Measurements from ENCODE around the gene ZNF837. TPM values are rescaled to one million over a fixed set of nuclear protein-coding genes. Genes with fewer than 3 reads are reported as not detected.

The ZNF837 gene
- polyA plus RNA-seq, 1 donor = 1.6 TPM

DNA sequence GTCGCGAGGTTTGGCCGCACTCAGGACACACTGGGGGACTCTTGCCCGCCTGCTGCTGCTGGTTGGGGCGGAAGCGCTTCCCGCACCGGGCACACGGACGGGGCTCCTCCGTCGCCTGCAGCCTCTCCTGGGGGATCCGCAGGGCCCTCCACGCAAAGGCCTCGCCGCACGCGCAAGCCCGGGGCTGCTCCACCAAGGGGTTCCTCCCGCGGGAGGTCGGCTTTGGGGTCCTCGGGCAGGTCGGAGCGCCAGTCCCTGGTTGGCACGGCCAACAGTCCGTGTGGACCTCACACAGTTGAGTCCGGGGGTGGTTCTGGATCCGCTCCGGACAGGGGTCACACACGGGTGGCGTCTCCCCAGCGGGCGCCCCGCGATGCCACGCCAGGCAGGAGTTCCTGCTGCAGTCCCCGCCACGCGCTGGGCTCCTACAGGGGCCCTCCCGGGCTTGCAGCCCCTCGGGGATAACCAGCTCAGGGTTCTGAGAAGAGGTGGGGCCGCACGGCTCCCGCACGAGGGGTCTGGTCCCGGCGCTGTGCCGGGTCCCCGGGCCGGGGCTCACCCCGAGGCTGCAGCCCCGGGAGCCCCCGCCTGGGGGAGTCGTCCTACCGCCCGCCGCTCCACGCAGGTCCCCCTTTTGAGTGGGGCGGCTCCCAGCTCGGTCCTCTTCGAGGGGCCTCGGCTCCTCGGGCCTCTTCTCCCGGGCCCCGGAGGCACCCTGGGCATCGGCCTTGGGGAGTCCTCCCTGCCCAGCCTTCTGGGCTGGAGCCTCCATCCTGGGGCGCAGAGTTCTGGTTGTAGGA, 12.1 kb downstream of the ZNF837 start:
- DNase-seq = no peak

DNA sequence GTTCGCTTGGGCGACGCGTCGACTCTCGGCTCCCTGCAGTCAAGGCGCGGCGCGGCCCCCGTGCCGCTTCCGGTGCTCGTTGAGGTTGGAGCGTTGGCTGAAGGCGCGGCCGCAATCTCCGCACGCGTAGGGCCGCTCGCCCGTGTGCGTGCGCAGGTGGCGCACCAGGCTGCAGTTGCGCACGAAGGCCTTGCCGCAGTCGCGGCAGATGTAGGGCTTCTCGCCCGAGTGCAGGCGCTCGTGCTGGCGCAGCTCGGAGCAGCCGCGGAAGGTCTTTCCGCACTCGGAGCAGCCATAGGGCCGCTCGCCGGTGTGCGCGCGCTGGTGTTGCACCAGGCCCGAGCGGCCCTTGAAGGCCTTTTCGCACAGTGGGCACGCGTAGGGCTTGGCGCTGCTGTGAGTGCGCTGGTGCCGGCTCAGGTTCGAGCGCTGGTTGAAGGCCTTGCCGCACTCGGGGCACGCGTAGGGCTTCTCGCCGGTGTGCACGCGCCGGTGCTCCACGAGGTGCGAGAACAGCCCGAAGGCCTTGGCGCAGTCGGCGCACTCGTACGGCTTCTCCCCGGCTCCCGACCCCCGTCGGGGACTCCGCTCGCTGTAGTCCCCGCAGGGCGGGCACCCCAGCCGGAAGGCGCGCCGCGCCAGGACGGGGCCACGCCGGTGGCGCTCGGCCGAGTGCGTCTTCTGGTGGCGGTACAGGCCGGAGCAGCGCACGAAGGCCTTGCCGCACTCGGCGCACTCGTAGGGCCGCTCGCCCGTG, 13.0 kb downstream of the ZNF837 start:
- DNase-seq = no peak

DNA sequence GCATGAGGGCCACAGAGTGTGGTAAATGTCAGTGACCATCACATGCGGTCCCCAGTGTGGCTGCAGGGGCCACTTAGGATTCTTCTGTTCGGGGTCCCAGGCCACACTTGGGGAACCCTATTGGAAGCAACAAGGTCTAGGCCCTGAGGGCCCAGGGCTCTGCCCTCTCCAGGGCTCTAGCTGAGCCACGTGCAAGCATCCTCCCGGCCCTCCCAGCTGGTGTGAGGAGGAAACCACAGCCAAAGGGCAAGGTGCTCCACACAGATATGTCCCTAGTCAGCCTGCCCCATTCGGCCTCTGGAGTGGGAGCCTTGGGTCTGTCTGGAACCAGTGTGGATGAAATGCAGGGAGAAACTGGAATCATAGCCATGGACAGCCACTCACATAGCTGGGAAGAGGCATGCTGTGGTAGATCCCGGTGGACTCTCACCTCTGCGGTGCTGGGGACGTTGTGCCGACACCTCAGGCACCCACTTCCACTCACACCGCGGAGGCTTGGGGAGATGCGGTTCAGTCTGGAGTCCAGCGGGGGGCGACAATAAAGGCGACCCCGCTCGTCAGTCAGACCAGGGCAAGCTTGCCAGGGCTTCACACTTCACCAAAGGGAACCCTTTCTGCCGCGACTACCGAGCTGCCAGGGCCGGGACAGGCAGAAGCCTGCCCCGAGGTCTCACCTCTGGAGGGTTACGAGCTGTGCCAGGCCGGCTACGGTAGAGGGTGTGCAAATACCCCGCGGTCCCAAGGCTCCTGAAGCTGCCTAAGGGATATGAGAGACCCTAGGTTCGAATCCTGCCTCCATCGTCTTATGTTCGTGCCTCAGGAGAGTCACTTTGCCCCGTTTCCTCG, 14.0 kb downstream of the ZNF837 start:
- DNase-seq = no peak

DNA sequence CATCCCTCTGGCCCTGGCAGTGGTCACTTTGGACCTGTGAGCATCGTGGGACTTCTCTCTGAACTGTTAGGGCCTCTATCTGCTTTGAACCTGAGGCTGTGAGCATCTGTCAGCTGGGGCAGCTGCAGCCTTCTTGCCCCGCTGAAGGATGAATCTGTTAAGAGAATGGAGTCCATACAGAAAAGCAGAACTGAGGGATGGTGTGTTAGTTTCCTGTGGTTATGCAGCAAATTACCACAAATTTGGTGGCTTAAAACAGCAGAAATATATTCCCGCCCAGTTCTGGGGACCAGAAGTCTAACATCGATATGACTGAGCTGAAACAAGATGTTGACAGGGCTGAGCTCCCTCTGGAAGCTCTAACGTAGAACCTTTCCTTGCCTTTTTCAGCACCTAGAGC, 16.7 kb downstream of the ZNF837 start:
- DNase-seq = no peak

DNA sequence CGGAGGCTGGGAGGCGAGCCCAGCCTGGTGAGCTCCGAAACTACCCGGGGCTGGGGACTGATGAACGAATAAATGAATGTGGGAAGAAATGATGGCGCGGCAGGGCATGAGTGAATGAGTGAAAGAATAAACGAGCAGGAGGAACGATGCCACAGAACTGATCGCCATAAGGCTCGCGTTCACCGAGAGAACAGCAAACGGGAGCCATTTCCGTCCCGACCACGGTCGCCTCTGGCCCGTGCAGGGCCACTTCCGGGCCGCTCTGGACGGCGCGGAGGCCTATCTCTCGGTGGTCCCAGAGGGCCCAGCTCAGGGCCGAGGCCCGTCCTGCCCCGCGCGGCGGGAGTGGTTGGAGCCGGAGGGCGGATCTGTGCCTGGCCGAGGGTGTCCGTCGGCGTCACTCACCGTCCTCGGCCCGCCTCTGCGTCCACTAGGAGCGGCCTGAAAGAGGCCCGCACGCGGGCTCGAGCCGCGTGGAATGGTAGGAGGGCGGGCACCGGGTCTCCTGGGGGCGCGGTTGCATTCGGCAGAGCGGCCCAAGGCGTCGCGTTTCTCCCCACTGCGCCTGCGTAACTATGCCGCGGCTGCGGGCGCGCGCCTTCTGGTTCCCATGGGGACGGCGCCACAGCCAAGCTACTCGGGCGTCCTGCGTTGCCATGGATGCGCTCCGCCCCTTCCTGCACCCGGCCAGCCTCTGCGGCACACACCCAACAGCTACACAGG, 18.4 kb downstream of the ZNF837 start, which contains the start of gene ZNF497:
ZNF497 (minus strand) TSS at position 480 of the 723 bp plus-strand sequence. CDS start 5,116 bp downstream, outside the sequence.
- peak; percentile 96 for DNase-seq

DNA sequence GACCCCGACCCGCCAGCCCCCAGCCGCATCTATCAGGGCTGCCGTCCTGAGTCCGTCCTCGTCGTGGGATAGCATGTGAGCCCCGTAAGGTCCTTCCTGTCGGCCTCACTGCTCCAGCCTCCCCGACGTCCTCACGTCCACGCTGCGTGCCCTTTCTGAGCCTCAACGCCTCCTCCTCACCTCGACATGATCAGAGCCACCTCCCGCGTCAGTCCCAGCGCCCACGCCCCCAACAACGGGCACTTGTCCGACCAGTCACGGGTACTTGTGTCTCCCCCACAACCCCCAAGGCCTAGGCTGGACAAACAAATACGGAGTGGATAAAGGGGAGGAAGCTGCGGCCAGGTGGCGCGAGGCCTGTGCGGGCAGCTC, 18.9 kb downstream of the ZNF837 start:
- DNase-seq = no peak

DNA sequence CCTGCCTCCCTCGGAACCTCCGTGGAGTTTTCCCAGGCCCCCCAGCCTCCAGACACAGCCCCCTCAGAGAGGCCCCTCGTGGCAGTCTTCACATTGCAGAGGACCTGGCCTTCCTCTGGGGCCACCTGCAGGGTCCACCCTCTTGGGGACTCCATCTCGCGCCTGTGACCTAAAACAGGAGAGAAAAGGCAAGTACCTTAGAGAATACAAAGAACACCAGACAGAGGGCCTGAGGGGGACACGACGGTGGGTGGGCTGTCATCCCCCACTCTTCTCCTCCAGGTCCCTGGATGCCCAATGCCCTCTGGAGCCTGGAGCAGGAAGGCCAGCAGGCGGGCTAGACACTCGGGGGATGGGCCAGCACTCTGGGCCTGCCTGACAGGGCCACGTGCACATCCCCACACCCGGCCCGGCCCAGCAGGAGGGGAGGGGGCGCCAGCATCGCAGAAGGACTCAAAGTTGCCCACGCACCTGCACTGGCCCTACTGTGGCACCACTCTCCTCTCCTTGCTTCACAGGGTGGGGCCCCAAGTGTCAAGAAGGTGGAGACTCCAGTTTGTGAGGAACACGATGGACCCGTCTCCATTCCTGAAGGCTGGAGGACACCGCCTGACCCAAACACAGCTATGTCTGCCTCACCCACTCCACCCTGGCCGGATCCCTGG, 23.2 kb downstream of the ZNF837 start:
- no peak for DNase-seq

DNA sequence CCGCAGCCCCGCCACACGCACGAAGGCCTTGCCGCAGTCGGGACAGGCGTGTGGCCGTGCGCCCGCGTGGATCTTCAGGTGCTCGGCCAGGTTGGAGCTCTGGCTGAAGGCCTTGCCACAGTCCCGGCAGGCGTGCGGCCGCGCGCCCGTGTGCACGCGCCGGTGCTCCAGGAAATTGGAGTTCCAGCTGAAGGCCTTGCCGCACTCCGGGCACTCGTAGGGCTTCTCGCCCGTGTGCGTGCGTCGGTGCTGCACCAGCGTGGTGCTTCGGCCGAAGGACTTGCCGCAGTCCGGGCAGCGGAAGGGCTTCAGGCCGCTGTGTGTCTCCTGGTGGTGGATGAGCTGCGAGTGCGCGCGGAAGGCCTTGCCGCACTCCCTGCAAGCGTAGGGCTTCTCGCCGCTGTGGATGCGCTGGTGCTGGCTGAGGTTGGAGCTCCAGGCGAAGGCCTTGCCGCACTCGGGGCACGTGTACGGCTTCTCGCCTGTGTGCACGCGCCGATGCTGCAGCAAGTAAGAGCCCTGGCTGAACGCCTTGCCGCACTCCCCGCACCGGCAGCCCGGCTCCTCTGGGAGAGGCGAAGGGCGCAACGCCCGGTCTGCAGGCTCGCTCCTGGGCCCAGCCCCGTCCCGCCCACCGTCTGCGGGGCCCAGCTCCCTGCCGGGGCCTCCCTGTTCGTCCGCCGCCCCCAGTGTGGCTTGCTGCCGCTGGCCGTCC, 23.9 kb downstream of the ZNF837 start:
- DNase-seq = no peak

DNA sequence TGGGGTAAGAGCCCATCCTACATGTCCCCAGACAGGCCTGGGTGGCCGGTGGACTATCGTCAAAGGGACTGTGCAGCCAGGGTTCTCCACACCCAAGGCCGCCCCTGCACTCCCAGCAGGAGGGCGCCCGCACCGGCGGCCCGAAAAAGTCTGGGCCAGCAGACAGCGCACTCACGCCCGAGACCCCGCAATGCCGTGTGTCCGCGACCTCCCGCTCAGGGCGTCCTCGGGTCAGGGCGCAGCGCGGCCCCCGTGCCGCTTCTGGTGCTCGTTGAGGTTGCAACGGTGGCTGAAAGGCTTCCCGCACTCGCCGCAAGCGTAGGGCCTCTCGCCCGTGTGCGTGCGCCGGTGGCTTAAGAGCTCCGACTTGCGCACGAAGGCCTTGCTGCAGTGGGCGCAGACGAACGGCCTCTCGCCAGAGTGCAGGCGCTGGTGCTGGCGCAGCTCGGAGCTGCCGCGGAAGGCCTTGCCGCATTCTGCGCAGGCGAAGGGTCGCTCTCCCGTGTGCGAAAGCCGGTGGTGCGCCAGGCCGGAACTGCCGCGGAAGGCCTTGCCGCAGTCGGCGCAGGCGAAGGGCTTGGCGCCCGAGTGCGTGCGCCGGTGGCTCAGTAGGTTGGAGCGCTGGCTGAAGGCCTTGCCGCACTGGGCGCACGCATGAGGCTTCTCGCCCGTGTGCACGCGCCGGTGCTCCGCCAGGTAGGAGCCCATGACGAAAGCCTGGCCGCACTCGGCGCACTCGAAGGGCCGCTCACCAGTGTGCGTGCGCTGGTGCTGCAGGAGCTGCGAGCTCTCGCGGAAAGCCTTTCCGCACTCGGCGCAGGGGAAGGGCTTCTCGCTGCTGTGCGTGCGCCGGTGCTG, 24.7 kb downstream of the ZNF837 start:
- DNase-seq = peak; percentile 39

DNA sequence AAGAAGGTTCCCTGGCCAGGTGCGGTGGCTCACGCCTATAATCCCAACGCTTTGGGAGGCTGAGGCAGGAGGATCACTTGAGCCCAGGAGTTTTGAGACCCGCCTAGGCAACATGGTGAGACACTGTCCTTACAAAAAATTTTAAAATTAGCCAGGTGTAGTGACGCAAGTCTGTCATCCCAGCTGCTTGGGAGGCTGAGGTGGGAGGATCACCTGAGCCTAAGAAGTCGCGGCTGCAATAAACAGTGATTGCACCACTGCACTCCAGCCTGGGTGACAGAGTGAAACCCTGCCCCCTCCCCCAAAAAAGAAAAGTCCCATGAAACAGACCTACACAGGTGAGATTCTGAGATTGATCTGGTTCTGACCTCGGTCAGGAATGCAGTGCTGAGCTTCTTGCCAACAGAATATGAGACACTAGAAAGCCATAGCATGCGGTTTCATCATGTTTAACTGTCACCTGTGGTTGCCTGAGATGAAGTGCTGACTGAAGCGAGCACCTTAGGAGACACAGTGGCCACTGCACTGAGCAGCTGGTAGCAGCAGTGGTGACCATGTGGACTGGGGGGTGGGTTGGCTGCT, 25.5 kb downstream of the ZNF837 start:
- DNase-seq = no peak

DNA sequence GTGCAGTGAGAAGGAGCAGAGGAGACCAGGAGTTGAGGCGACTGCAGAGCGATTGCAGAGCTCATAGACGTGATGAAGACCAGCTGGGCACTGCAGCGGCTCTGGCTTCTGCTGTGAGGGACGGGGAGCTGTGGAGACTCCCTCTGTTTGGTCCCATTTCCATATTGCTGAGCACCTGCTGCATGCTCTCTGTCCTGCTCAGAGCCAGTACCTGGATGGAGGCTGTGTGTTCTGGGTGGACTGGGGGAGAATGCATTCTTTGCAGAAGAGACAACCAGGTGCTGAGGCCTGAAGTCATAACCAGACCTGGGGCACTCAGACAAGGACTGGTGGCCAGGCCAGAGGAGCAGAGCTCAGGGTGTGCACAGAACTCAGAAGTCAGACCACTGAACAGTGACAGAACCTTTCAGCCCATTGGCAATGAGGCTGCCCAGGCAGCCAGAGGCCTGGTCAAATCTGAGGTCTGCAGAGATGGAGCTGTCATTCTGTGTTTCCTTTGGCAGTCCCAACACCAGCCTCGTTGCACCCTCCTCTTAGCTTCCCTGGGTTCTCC, 26.3 kb downstream of the ZNF837 start:
- no peak for DNase-seq

DNA sequence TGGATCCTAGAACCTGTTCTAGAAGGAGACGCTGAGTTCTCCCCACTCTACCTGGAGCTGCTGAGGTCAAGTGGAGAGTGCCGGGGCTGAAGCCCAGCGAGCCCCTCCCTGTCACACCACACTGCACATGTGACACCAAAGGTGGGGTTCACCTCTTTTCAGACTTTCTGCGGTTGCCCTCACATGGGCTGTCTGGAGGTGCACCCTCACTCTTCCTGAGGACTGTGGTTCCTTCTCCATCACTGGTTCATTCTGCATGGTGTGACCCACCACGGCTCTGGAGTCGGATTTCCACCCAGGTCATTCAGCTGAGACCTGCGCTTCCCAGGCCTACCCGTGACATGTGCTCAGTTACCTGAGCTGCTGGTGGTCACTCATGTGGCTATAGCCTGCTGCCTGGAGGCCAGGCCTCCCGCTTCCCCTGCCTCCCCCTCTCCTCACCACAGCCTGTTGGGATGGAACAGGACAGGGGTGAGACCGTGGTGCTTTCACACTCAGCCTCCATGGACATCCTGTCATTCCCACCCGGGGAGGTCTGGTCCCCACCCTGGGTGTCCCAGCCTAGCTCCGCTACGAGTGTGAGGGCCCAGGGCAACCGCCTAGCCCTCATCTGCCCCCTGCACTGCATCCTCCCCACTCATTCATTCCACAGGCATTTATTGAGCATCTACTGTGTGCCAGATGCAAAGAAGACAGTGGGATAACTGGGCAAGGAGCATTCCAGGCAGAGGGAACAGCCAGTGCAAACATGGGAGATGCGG, 26.9 kb downstream of the ZNF837 start:
- no peak for DNase-seq

DNA sequence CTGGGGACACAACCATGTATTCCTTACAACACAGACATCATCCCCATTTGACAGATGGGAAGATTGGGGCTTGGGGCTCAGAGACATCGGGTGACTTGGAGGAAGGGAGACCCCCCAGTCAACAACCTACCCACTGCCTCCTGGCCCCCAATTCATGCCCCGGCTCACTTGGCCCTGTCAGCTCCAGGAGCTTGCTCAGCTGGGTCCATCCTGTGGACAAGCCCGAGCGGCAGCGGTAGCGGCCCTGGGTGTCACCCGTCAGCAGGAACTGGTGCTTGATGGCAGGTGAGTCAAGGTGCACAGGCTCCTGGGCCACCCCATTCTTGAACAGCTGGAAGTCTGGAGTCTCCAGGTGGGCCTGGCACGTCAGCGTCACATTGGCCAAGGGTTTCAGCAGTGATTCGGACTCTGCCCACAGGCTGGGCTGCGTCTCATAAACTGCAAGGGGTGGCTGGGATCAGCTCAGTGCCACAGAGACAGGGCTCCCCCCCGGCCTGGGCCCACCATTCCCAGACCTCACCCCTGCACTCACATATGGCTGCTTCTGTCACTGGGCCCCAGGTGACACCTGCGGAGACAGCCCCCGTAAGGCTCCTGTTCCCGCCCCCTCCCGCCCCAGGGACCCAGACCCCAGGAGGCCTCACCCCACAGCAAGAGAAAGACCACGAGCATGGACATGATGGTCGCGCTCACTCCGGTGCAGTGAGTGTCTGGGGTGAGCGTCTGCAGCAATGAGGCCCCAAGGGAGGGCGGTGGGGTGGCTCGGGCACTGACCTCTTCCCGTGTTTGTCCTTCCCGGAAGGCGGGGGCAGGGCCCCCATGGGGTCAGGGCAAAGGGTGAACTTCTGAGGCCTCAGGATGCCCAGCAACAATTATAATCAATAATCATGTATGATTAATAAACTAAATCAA, 27.8 kb downstream of the ZNF837 start, which contains the start of gene A1BG:
A1BG (minus strand) TSS at position 733 of the 912 bp plus-strand sequence; CDS start at position 678, 55 bp downstream.
- no peak for DNase-seq

DNA sequence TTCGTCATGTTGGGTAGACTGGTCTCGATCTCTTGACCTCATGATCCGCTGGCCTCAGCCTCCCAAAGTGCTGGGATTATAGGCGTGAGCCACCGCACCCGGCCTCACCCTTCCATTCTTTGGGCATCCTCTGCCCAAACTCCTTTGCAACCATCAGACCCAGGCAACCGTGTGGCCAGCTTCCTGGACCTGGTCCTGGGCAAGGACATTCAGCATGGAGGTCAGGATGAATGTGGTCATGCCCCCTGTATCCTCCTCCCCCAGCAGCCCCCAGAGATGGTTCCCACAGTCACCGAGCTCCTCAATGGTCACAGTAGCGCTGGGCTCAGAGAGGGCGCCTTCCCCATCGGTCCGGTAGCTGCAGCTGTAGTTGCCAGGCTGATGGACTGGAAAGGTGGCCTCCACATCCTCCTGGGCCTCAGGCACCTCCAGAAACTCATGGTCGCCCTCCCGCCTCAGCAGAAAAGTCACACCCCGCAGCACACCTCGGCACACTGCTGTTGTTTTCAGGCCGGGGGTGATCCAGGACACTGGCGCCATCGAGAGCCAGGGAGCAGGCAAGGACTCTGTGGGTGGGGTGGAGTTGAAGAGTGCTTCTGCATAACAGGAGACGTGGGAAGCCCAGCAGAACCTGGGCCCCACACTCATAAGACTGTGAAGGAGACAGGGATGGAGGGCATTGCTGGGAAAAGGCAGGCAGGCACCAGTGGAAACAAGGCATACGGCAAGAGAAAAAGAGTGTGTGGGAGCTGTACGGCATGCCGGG, 28.7 kb downstream of the ZNF837 start:
- no peak for DNase-seq

DNA sequence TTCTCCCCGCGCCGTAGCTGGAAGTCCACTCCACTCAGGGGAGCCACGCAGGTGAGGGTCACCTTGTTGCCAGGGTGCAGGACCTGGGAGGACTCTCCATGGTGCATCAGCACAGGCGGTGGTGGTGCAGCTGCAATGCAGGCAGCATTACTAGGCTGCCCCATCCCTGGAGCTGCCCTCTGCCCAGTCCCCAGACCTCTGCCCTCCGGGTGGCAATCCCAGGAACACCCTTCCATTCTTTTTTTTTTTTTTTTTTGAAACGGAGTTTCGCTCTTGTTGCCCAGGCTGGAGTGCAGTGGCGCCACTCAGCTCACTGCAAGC, 29.3 kb downstream of the ZNF837 start:
- DNase-seq = no peak

DNA sequence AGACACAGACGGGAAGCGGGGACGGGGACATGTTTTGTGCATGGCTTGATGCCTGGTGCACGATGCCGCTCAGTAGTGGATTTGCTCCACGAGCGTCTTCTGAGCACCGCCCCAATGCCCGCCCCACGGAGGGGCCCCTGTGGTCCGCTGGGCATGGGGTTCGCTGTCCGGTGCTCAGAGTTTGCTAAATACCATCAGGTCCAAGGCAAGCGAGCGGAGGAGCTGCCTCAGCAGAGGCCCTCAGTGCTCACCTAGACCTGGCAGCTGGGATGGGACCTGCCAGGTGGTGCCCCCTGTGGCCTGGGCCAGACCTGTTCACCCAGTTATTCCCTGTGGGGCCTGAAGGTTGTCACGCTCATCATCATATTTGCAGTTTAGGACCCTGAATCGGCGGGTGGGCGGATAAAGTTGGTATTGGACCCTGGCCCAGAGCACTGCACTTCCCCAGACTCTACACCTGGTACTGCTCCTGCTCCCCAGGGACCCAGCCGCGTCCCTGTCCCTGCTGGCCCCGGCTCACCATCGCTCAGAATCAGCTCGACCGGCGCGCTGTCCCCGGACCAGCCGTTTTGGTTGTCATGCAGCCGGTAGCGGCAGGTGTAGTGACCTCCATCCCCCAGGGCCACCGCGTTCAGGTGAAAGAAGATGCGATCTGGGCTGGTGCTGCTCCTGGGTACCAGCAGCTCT, 29.8 kb downstream of the ZNF837 start:
- DNase-seq = no peak

Measured in hindlimb muscle (tissue), 1 donor.